Body of pancreas (tissue), 4 donors: ENCODE measurements around the gene NUDT22. TPM values are rescaled to one million over a fixed set of nuclear protein-coding genes. Genes with fewer than 3 reads are reported as not detected.

Experiments used
- ATAC-seq: fragments of 150-250 bp; one replicate; pipeline ENCODE4 v1.9.1; 2016
- DNase-seq, 4 donors: peaks; one replicate each; pipeline ENCODE4 v3.0.0-alpha.2; 2019
- H3K27ac ChIP-seq, 4 donors: fragments of 200-600 bp; sonication (generic); 1 replicate in 3 of 4; 2 replicates in 1 of 4; pipeline versions ENCODE4 v1.5.1 to v1.6.1; 2016 to 2019; ENCODE audit warnings: mild to moderate bottlenecking in 1 of 4, mixed read lengths in 1 of 4, moderate library complexity in 1 of 4
- H3K27me3 ChIP-seq, 2 donors: fragments of 200-600 bp; sonication (generic); one replicate each; pipeline ENCODE4 v1.6.0; 2016; ENCODE audit warnings: mild to moderate bottlenecking in 1 of 2
- H3K36me3 ChIP-seq, 2 donors: fragments of 200-600 bp; sonication (generic); replicated peaks in 1 of 2; 2 replicates each; pipeline ENCODE4 v1.5.1; 2016; ENCODE audit warnings: low read depth in 2 of 2; ENCODE audit not compliant: insufficient read depth in 1 of 2
- H3K4me1 ChIP-seq: fragments of 200-600 bp; sonication (generic); one replicate; pipeline ENCODE4 v1.6.0; 2016
- H3K4me3 ChIP-seq, 2 donors: fragments of 200-600 bp; sonication (generic); 1 replicate in 1 of 2; 2 replicates in 1 of 2; pipeline ENCODE4 v1.5.1; 2016 to 2019
- H3K9me3 ChIP-seq, 3 donors: fragments of 200-600 bp; sonication (generic); 1 replicate in 2 of 3; 2 replicates in 1 of 3; pipeline ENCODE4 v1.5.1; 2016
- POLR2A ChIP-seq, 3 donors: fragments of 450-650 bp; IDR thresholded peaks; one replicate each; pipeline ENCODE4 v1.6.1; 2016; ENCODE audit warnings: antibody characterized with exemption in 3 of 3, mild to moderate bottlenecking in 2 of 3
- WGBS, 2 donors: methylation state at CpG; one replicate each; pipeline ENCODE4 v1.1.5; 2017; 5-methylcytosine and 5-hydroxymethylcytosine counted together
- intact Hi-C: fragments of 100-400 bp; cut with DNase I; formaldehyde crosslinking; loops from one replicate; pipeline ENCODE4 v1.15.1; 2023
- total RNA-seq, 2 donors: library from RNA; depleted of rRNA; stranded (reverse); fragments of >200 nt; gene quantifications; one replicate each; pipeline ENCODE4 v1.1.0, GENCODE V29; 2016
- TF ChIP-seq, protein P1 (sequence below), 7 experiments: fragments of 450-650 bp in 4 of 7; fragments of 200-600 bp in 3 of 7; sonication (generic) in 3 of 7; IDR thresholded peaks; one replicate each; pipeline ENCODE4 v1.5.1; 2016 to 2019; ENCODE audit warnings: antibody characterized with exemption in 7 of 7

Gene NUDT22
- total RNA-seq, 2 donors from 2014 or later: 45.9 to 73.5 TPM

DNA sequence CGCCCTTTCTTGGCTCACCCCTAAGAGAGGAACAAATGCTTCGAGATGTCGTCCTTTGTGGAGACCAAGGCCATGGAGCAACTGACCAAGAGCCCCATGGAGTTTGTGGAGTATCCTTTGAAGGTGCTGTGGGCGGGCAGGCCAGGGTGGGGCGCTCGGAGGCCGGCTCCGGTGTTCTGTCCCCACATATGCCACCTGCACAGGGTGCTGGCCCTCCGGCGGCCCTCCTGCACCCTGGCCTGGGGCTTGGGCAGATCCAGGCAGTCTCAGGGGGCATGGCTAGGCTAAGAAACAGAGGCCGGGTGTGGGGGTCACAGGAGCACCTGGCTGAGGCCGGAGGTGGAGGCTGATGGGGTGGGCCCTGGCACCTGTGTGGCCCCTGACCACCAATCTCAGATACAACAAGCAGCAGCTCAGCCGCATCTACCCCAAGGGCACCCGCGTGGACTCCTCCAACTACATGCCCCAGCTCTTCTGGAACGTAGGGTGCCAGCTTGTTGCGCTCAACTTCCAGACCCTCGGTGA, 35.5 kb downstream of the NUDT22 start:
- Histone ChIP-seq H3K27me3 (no peaks in the 10 kb centered on the region), H3K36me3 (no peaks in the 10 kb centered on the region), H3K27ac (no peak overlapping the region), H3K9me3 (no peaks in the 10 kb centered on the region), H3K4me3 (no peak overlapping the region), H3K4me1 (no peaks in the 10 kb centered on the region)
- no peak for DNase-seq
- no peak for ATAC-seq
- TF ChIP-seq POLR2A (IDR thresholded peaks at IDR 0.05): no peak
- TF ChIP-seq, protein P1, sequence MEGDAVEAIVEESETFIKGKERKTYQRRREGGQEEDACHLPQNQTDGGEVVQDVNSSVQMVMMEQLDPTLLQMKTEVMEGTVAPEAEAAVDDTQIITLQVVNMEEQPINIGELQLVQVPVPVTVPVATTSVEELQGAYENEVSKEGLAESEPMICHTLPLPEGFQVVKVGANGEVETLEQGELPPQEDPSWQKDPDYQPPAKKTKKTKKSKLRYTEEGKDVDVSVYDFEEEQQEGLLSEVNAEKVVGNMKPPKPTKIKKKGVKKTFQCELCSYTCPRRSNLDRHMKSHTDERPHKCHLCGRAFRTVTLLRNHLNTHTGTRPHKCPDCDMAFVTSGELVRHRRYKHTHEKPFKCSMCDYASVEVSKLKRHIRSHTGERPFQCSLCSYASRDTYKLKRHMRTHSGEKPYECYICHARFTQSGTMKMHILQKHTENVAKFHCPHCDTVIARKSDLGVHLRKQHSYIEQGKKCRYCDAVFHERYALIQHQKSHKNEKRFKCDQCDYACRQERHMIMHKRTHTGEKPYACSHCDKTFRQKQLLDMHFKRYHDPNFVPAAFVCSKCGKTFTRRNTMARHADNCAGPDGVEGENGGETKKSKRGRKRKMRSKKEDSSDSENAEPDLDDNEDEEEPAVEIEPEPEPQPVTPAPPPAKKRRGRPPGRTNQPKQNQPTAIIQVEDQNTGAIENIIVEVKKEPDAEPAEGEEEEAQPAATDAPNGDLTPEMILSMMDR (IDR thresholded peaks at IDR 0.05): no peak
- intact Hi-C loops: no loop called here
- WGBS, 2 donors: 85 to 90% methylated on average over 12 to 16 of the region's 18 CpGs

GRCh38 chr11:64262271-64263002, 36.4 kb downstream of the NUDT22 start:
- Histone ChIP-seq H3K9me3 (no peaks in the 10 kb centered on the region), H3K27me3 (no peaks in the 10 kb centered on the region), H3K4me1 (no peaks in the 10 kb centered on the region), H3K27ac (no peak overlapping the region), H3K4me3 (no peak overlapping the region), H3K36me3 (no peaks in the 10 kb centered on the region)
- TF ChIP-seq, protein P1 (IDR thresholded peaks at IDR 0.05): no peak
- no peak for TF ChIP-seq POLR2A (IDR thresholded peaks at IDR 0.05)
- WGBS, 2 donors: 93% methylated on average over 36 to 42 of the region's 42 CpGs
- ATAC-seq: no peak
- DNase-seq: no peak
- intact Hi-C loops: no loop called here

GRCh38 chr11:64263021-64263946, 37.2 kb downstream of the NUDT22 start:
- H3K36me3 ChIP-seq: no peaks in the 10 kb centered on the region
- H3K9me3 ChIP-seq: no peaks in the 10 kb centered on the region
- WGBS, 2 donors: 81 to 83% methylated on average over 13 to 27 of the region's 29 CpGs
- H3K4me1 ChIP-seq: peaks cover 7% of the 10 kb centered on the region
- no peaks in the 10 kb centered on the region for H3K27me3 ChIP-seq
- intact Hi-C loops: no loop called here
- DNase-seq: no peak
- no peak for ATAC-seq
- no peak overlapping the region for H3K4me3 ChIP-seq
- H3K27ac ChIP-seq: no peak overlapping the region
- TF ChIP-seq, protein P1 (IDR thresholded peaks at IDR 0.05): no peak
- no peak for TF ChIP-seq POLR2A (IDR thresholded peaks at IDR 0.05)

- no peak overlapping the region for H3K27ac ChIP-seq
- no peaks in the 10 kb centered on the region for H3K36me3 ChIP-seq
- no peaks in the 10 kb centered on the region for H3K9me3 ChIP-seq
- H3K27me3 ChIP-seq: no peaks in the 10 kb centered on the region
- DNase-seq (no peak), ATAC-seq (no peak)
- peaks cover 13% of the 10 kb centered on the region for H3K4me1 ChIP-seq
- intact Hi-C loops: no loop called here
- 93 to 94% methylated on average over 6 to 7 of the region's 8 CpGs for WGBS, 2 donors
- no peak for TF ChIP-seq POLR2A (IDR thresholded peaks at IDR 0.05)
- TF ChIP-seq, protein P1 (IDR thresholded peaks at IDR 0.05): no peak
- H3K4me3 ChIP-seq: no peak overlapping the region
Observed at GRCh38 chr11:64263947-64264317, 37.9 kb downstream of the NUDT22 start.
